GM12873 (cell line): ENCODE measurements around the gene ABHD14A.

Experiments used
- CTCF ChIP-seq: IDR thresholded peaks from 2 replicates; pipeline ENCODE4 v1.5.1; 2012; ENCODE audit warnings: low read depth, mild to moderate bottlenecking, moderate library complexity, low read length, control low read depth; ENCODE audit not compliant: insufficient read depth; ENCODE audit errors: missing control alignments

The ABHD14A gene

GRCh38 chr3:52029535-52029934, 54.7 kb downstream of the ABHD14A start:
- TF ChIP-seq CTCF: no peak
